Hepatocyte (in vitro differentiated cells): ENCODE results near the gene OR4C12. TPM values are rescaled to one million over a fixed set of nuclear protein-coding genes. Genes with fewer than 3 reads are reported as not detected.
"Not testable (repeated sequence)": the region's sequence is repeated elsewhere in the genome, so short reads cannot be mapped to it uniquely, and the experiment has no call there.

Source experiments
- DNase-seq: peaks from one replicate; pipeline ENCODE4 v3.0.0-alpha.2; 2016; ENCODE audit warnings: low spot score
- H2AFZ ChIP-seq: fragments of 200-600 bp; sonication (generic); 2 replicates; pipeline ENCODE4 v1.6.0; 2016; ENCODE audit warnings: antibody characterized with exemption, mild to moderate bottlenecking
- H3K27ac ChIP-seq: fragments of 200-600 bp; sonication (generic); 2 replicates; pipeline ENCODE4 v1.5.1; 2016; ENCODE audit warnings: mild to moderate bottlenecking
- H3K27me3 ChIP-seq: fragments of 200-600 bp; sonication (generic); 2 replicates; pipeline ENCODE4 v1.6.1; 2016
- H3K36me3 ChIP-seq: fragments of 200-600 bp; sonication (generic); replicated peaks from 2 replicates; pipeline ENCODE4 v1.5.1; 2016; ENCODE audit warnings: low read depth; ENCODE audit not compliant: insufficient read depth
- H3K4me1 ChIP-seq: fragments of 200-600 bp; sonication (generic); 2 replicates; pipeline ENCODE4 v1.5.1; 2016; ENCODE audit warnings: mild to moderate bottlenecking, moderate library complexity; ENCODE audit not compliant: insufficient read depth
- H3K4me2 ChIP-seq: fragments of 200-600 bp; sonication (generic); 2 replicates; pipeline ENCODE4 v1.6.0; 2016
- H3K4me3 ChIP-seq: fragments of 200-600 bp; sonication (generic); 2 replicates; pipeline ENCODE4 v1.5.1; 2016; ENCODE audit warnings: mild to moderate bottlenecking
- H3K79me2 ChIP-seq: fragments of 200-600 bp; sonication (generic); 2 replicates; pipeline ENCODE4 v1.6.0; 2017; ENCODE audit warnings: mild to moderate bottlenecking
- H3K9me2 ChIP-seq: fragments of 200-600 bp; sonication (generic); replicated peaks from 2 replicates; pipeline ENCODE4 v1.6.0; 2017; ENCODE audit warnings: mild to moderate bottlenecking; ENCODE audit not compliant: insufficient read depth
- H3K9me3 ChIP-seq: fragments of 200-600 bp; sonication (generic); 2 replicates; pipeline ENCODE4 v1.5.1; 2016; ENCODE audit warnings: low read depth, mild to moderate bottlenecking
- H4K20me1 ChIP-seq: fragments of 200-600 bp; sonication (generic); 2 replicates; pipeline ENCODE4 v1.6.0; 2016; ENCODE audit warnings: mild to moderate bottlenecking; ENCODE audit not compliant: insufficient read depth, poor library complexity, severe bottlenecking
- CTCF ChIP-seq: fragments of 200-600 bp; sonication (generic); IDR thresholded peaks from 2 replicates; pipeline ENCODE4 v1.5.1; 2016; ENCODE audit warnings: antibody characterized with exemption, mild to moderate bottlenecking; ENCODE audit not compliant: poor library complexity
- EZH2 ChIP-seq: fragments of 200-600 bp; sonication (generic); IDR thresholded peaks from 2 replicates; pipeline ENCODE4 v1.6.1; 2016; ENCODE audit warnings: antibody characterized with exemption, mild to moderate bottlenecking, borderline replicate concordance
- EZH2phosphoT487 ChIP-seq: fragments of 200-600 bp; sonication (generic); IDR thresholded peaks from one replicate; pipeline ENCODE4 v1.6.1; 2018; ENCODE audit warnings: antibody characterized with exemption, mild to moderate bottlenecking, low read depth, moderate library complexity; ENCODE audit not compliant: unreplicated experiment, severe bottlenecking
- whole genome bisulfite sequencing: methylation state at CpG from one replicate; pipeline ENCODE4 v1.1.6; 2016; ENCODE audit warnings: low lambda C conversion rate; ENCODE audit errors: missing lambda C conversion rate; 5-methylcytosine and 5-hydroxymethylcytosine counted together
- polyA plus RNA-seq: library from polyadenylated mRNA; unstranded; fragments of >200 nt; fragmentation: Nextera tagmentation; extraction: Ambion mirVana; gene quantifications from 2 replicates; pipeline ENCODE4 v1.2.1, GENCODE V29; 2016
- total RNA-seq: library from RNA; depleted of rRNA; stranded (reverse); fragments of >200 nt; gene quantifications from 2 replicates; pipeline ENCODE4 v1.2.3, GENCODE V29; 2014

The OR4C12 gene
- not detected in 2 replicates for total RNA-seq
- polyA plus RNA-seq = not detected in 2 replicates

GRCh38 chr11:49982435-49982834, at the start of gene OR4C12:
Gene OR4C12, minus strand, starts transcription at chr11:49982535. Its CDS starts 34 bp downstream, at chr11:49982501.
- H3K9me2 ChIP-seq, H2AFZ ChIP-seq, H3K4me3 ChIP-seq, H3K4me1 ChIP-seq, H4K20me1 ChIP-seq, H3K36me3 ChIP-seq, H3K4me2 ChIP-seq, DNase-seq, H3K79me2 ChIP-seq, H3K9me3 ChIP-seq, H3K27ac ChIP-seq, H3K27me3 ChIP-seq: not testable (repeated sequence)
- WGBS = 26% methylated on average over 1 of the region's 1 CpG

- Histone ChIP-seq H2AFZ (no peak overlapping the region), H3K4me3 (no peak overlapping the region), H3K4me2 (no peak overlapping the region), H3K9me2 (no peaks in the 10 kb centered on the region), H3K9me3 (no peaks in the 10 kb centered on the region), H3K4me1 (no peaks in the 10 kb centered on the region), H4K20me1 (no peaks in the 10 kb centered on the region), H3K36me3 (no peaks in the 10 kb centered on the region), H3K79me2 (no peaks in the 10 kb centered on the region), H3K27ac (no peak overlapping the region), H3K27me3 (no peaks in the 10 kb centered on the region)
- DNase-seq = no peak
- WGBS = 33% methylated on average over 1 of the region's 1 CpG
- TF ChIP-seq EZH2 (no peak), EZH2phosphoT487 (no peak), CTCF (no peak)
Measured at GRCh38 chr11:50030193-50030592, 47.9 kb upstream of the OR4C12 start.

- no peak overlapping the region for H3K27ac ChIP-seq
- 52% methylated on average over 6 of the region's 6 CpGs for WGBS
Measured at GRCh38 chr11:49995565-49995964, 13.2 kb upstream of the OR4C12 start.

GRCh38 chr11:49973439-49973838, 8.9 kb downstream of the OR4C12 start:
- H3K4me2 ChIP-seq, H2AFZ ChIP-seq, H3K79me2 ChIP-seq, H3K9me3 ChIP-seq, H3K4me1 ChIP-seq, H3K9me2 ChIP-seq, DNase-seq, H3K4me3 ChIP-seq, H3K36me3 ChIP-seq, H3K27ac ChIP-seq, H3K27me3 ChIP-seq, H4K20me1 ChIP-seq: not testable (repeated sequence)
- 60% methylated on average over 4 of the region's 4 CpGs for WGBS

More at GRCh38 chr11:49995565-49995964, 13.2 kb upstream of the OR4C12 start:
- no peaks in the 10 kb centered on the region for H3K36me3 ChIP-seq
- no peak overlapping the region for H3K4me2 ChIP-seq
- DNase-seq = peak; percentile 16
- TF ChIP-seq CTCF (peak; percentile 4), EZH2 (no peak)
- H3K9me3 ChIP-seq = no peaks in the 10 kb centered on the region
- H2AFZ ChIP-seq = no peak overlapping the region
- no peaks in the 10 kb centered on the region for H4K20me1 ChIP-seq
- no peak overlapping the region for H3K4me3 ChIP-seq
- no peaks in the 10 kb centered on the region for H3K4me1 ChIP-seq
- no peaks in the 10 kb centered on the region for H3K27me3 ChIP-seq
- no peaks in the 10 kb centered on the region for H3K9me2 ChIP-seq
- no peaks in the 10 kb centered on the region for H3K79me2 ChIP-seq

- no peaks in the 10 kb centered on the region for H3K27me3 ChIP-seq
Measured at GRCh38 chr11:49952091-49952490, 30.2 kb downstream of the OR4C12 start, which contains the start of gene OR4C13. Gene OR4C13, plus strand, starts transcription at chr11:49952391. Its CDS starts 32 bp downstream, at chr11:49952423.

GRCh38 chr11:49948701-49949100, 33.6 kb downstream of the OR4C12 start:
- H3K36me3 ChIP-seq, H4K20me1 ChIP-seq, H3K9me3 ChIP-seq, H3K4me2 ChIP-seq, H3K27ac ChIP-seq, H3K79me2 ChIP-seq, DNase-seq, H3K4me1 ChIP-seq, H3K27me3 ChIP-seq, H3K9me2 ChIP-seq, H3K4me3 ChIP-seq, H2AFZ ChIP-seq: not testable (repeated sequence)
- 41% methylated on average over 1 of the region's 1 CpG for WGBS

More at GRCh38 chr11:49952091-49952490, 30.2 kb downstream of the OR4C12 start, which contains the start of gene OR4C13:
- no peaks in the 10 kb centered on the region for H3K4me1 ChIP-seq
- no peak for TF ChIP-seq CTCF
- no peak for TF ChIP-seq EZH2
- no peak for TF ChIP-seq EZH2phosphoT487
- WGBS = 77% methylated on average over 1 of the region's 1 CpG
- no peaks in the 10 kb centered on the region for H3K79me2 ChIP-seq
- H3K4me3 ChIP-seq = no peak within 1 kb of the TSS
- H3K36me3 ChIP-seq = no peaks in the 10 kb centered on the region
- H2AFZ ChIP-seq = no peak within 1 kb of the TSS
- no peak for DNase-seq
- no peaks in the 10 kb centered on the region for H3K9me3 ChIP-seq
- H4K20me1 ChIP-seq = no peaks in the 10 kb centered on the region
- no peaks in the 10 kb centered on the region for H3K9me2 ChIP-seq
- H3K27ac ChIP-seq = no peak within 1 kb of the TSS
- H3K4me2 ChIP-seq = no peak within 1 kb of the TSS
